Lung (tissue), 12 donors: ENCODE data around the gene MYD88. TPM values are rescaled to one million over a fixed set of nuclear protein-coding genes. Genes with fewer than 3 reads are reported as not detected.
"Not testable (repeated sequence)": the region's sequence is repeated elsewhere in the genome, so short reads cannot be mapped to it uniquely, and the experiment has no call there.

Experiments
- ATAC-seq: fragments of 200-7000 bp; cut with Tn5 transposase; one replicate; pipeline ENCODE4 v1.9.1; 2020; ENCODE audit warnings: moderate number of reproducible peaks; ENCODE audit not compliant: insufficient read depth, low FRiP score
- DNase-seq, 3 donors: peaks; one replicate each; pipeline ENCODE4 v3.0.0-alpha.2; 2013 to 2017
- H3K27ac ChIP-seq, 2 donors: one replicate each; pipeline ENCODE4 v1.5.1; 2013; ENCODE audit warnings: mild to moderate bottlenecking in 2 of 2, moderate library complexity in 2 of 2, control low read depth in 1 of 2, inconsistent platforms in 1 of 2, low read depth in 1 of 2, low read length in 1 of 2
- H3K27me3 ChIP-seq, 3 donors: one replicate each; pipeline ENCODE4 v1.5.1; 2013; ENCODE audit warnings: low read length in 2 of 3; ENCODE audit not compliant: control insufficient read depth in 3 of 3, insufficient read depth in 3 of 3
- H3K36me3 ChIP-seq, 4 donors: one replicate each; pipeline ENCODE4 v1.5.1; 2013; ENCODE audit warnings: low read length in 4 of 4, mild to moderate bottlenecking in 1 of 4, moderate library complexity in 1 of 4; ENCODE audit not compliant: control insufficient read depth in 4 of 4, insufficient read depth in 4 of 4
- H3K4me1 ChIP-seq, 5 donors: one replicate each; pipeline ENCODE4 v1.5.1; 2013; ENCODE audit warnings: low read length in 5 of 5, mild to moderate bottlenecking in 2 of 5, moderate library complexity in 1 of 5; ENCODE audit not compliant: control insufficient read depth in 5 of 5, insufficient read depth in 5 of 5
- H3K4me3 ChIP-seq: one replicate; pipeline ENCODE4 v1.5.1; 2013; ENCODE audit warnings: mild to moderate bottlenecking, control low read depth, moderate library complexity
- H3K9ac ChIP-seq, 2 donors: one replicate each; pipeline ENCODE4 v1.5.1; 2013; ENCODE audit warnings: low read length in 2 of 2, control low read depth in 1 of 2; ENCODE audit not compliant: insufficient read depth in 1 of 2
- H3K9me3 ChIP-seq, 4 donors: one replicate each; pipeline ENCODE4 v1.5.1; 2013; ENCODE audit warnings: low read length in 3 of 4, mild to moderate bottlenecking in 1 of 4, moderate library complexity in 1 of 4; ENCODE audit not compliant: control insufficient read depth in 4 of 4, insufficient read depth in 3 of 4
- WGBS, 2 donors: extraction: QIAGEN DNeasy Blood & Tissue Kit; methylation state at CpG; one replicate each; pipeline ENCODE4 v1.1.7; 2013; 5-methylcytosine and 5-hydroxymethylcytosine counted together
- polyA plus RNA-seq, 2 donors: library from polyadenylated mRNA; stranded (reverse); fragments of 200-250 nt; gene quantifications; one replicate each; pipeline ENCODE4 v1.2.1, GENCODE V29; 2013
- total RNA-seq, 2 donors: library from RNA; depleted of rRNA in 1 of 2; stranded (reverse); fragments of >200 nt in 1 of 2; gene quantifications; one replicate each; pipeline ENCODE4 v1.2.1, GENCODE V29; 2014 to 2021
- TF ChIP-seq, protein P1 (sequence below): IDR thresholded peaks from 2 replicates; pipeline ENCODE4 v1.5.1; 2012; ENCODE audit warnings: mild to moderate bottlenecking; ENCODE audit errors: control extremely low read depth, extremely low read depth
- donor health status: control.
- donor health status: control.
- donor health status: Bipolar disorder and iron deficiency.
- donor health status: healthy.
- donor health status: DM: yes; HTN: yes; CAD: no.

MYD88 gene
- total and polyA plus RNA-seq, 4 donors, result 32.5 to 145 (median 60.3) TPM

GRCh38 chr3:38155825-38156224 lies 17.4 kb downstream of the MYD88 start:
- DNase-seq (no peak), ATAC-seq (no peak)
- H3K4me3 ChIP-seq, result no peak overlapping the region
- WGBS, 2 donors, result 97 to 98% methylated on average over 2 of the region's 2 CpGs
- H3K36me3 ChIP-seq, result no peaks in the 10 kb centered on the region
- no peaks in the 10 kb centered on the region for H3K9me3 ChIP-seq
- no peak overlapping the region for H3K27ac ChIP-seq
- H3K4me1 ChIP-seq, result peaks cover 0 to 13% (median 5%) of the 10 kb centered on the region in 5 donors
- no peak overlapping the region for H3K9ac ChIP-seq
- no peaks in the 10 kb centered on the region for H3K27me3 ChIP-seq
- TF ChIP-seq, protein P1, sequence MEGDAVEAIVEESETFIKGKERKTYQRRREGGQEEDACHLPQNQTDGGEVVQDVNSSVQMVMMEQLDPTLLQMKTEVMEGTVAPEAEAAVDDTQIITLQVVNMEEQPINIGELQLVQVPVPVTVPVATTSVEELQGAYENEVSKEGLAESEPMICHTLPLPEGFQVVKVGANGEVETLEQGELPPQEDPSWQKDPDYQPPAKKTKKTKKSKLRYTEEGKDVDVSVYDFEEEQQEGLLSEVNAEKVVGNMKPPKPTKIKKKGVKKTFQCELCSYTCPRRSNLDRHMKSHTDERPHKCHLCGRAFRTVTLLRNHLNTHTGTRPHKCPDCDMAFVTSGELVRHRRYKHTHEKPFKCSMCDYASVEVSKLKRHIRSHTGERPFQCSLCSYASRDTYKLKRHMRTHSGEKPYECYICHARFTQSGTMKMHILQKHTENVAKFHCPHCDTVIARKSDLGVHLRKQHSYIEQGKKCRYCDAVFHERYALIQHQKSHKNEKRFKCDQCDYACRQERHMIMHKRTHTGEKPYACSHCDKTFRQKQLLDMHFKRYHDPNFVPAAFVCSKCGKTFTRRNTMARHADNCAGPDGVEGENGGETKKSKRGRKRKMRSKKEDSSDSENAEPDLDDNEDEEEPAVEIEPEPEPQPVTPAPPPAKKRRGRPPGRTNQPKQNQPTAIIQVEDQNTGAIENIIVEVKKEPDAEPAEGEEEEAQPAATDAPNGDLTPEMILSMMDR, result no peak

DNA sequence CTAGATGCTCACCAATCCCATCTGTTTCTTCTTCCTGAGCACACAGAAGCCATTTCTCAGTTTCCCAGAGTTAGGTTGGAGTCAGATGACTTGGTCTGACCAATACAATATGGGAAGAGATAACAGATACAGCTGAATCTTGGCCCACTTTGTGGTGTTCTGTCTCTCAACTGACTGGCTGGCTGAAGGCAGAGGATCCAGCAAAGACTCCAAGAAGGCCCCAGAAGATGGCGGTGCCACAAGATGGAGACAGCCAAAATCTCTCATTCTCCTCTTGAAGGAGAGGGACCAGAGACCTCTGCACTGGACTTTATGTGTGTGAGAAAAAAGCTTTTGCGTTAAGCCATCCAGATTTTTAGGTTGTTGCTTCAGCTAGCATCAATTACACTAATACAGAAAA lies 18.7 kb downstream of the MYD88 start:
- DNase-seq, result no peak
- no peaks in the 10 kb centered on the region for H3K9me3 ChIP-seq
- peaks cover 0 to 13% (median 3%) of the 10 kb centered on the region in 5 donors for H3K4me1 ChIP-seq
- H3K27me3 ChIP-seq, result no peaks in the 10 kb centered on the region
- WGBS, 2 donors, result 99 to 100% methylated on average over 2 of the region's 2 CpGs
- no peak overlapping the region for H3K27ac ChIP-seq
- H3K4me3 ChIP-seq, result no peak overlapping the region
- ATAC-seq, result no peak
- no peak overlapping the region for H3K9ac ChIP-seq
- TF ChIP-seq, protein P1, result no peak
- no peaks in the 10 kb centered on the region for H3K36me3 ChIP-seq

GRCh38 chr3:38157595-38157994 lies 19.1 kb downstream of the MYD88 start:
- no peak for DNase-seq
- TF ChIP-seq, protein P1, result no peak

DNA sequence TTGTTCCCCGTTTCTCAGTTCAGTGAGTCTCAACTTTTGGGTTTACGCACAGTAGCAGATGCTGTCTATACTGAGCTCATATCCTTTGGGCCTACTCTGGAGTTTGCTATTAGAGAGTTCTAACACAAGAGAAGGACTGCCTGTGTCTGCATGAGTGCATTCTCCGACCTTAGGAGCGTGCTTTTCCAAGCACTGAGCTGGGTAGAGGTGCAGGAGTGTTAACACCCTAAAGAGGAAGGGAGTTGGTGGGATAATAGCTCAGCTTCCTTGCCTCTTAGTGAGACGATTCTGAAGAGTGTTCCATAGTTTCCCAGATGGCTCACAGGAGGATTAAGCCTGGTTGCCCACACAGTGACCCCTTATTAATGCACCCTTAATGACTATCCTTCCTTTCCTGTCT lies 20.0 kb downstream of the MYD88 start:
- H3K9ac ChIP-seq, result no peak overlapping the region
- H3K4me1 ChIP-seq, result peaks cover 0 to 13% (median 0%) of the 10 kb centered on the region in 5 donors
- H3K4me3 ChIP-seq, result no peak overlapping the region
- H3K9me3 ChIP-seq, result no peaks in the 10 kb centered on the region
- 81 to 82% methylated on average over 5 of the region's 5 CpGs for WGBS, 2 donors
- TF ChIP-seq, protein P1, result no peak
- H3K36me3 ChIP-seq, result no peaks in the 10 kb centered on the region
- H3K27ac ChIP-seq, result no peak overlapping the region
- ATAC-seq (no peak), DNase-seq (no peak)
- no peaks in the 10 kb centered on the region for H3K27me3 ChIP-seq

More at GRCh38 chr3:38157595-38157994, 19.1 kb downstream of the MYD88 start:
- no peaks in the 10 kb centered on the region for H3K9me3 ChIP-seq
- no peak overlapping the region for H3K9ac ChIP-seq
- no peaks in the 10 kb centered on the region for H3K27me3 ChIP-seq
- no peak for ATAC-seq
- H3K4me1 ChIP-seq, result peaks cover 0 to 13% (median 0%) of the 10 kb centered on the region in 5 donors
- 88 to 89% methylated on average over 3 of the region's 3 CpGs for WGBS, 2 donors
- H3K4me3 ChIP-seq, result no peak overlapping the region
- no peak overlapping the region for H3K27ac ChIP-seq
- H3K36me3 ChIP-seq, result no peaks in the 10 kb centered on the region

- not testable (repeated sequence) for H3K4me3 ChIP-seq, H3K4me1 ChIP-seq, DNase-seq, H3K9me3 ChIP-seq, ATAC-seq, H3K9ac ChIP-seq, H3K36me3 ChIP-seq, H3K27me3 ChIP-seq, H3K27ac ChIP-seq
- WGBS, 2 donors, result 95 to 96% methylated on average over 11 of the region's 11 CpGs
Observed at GRCh38 chr3:38160704-38161103, 22.2 kb downstream of the MYD88 start.
